Activated naive CD4-positive, alpha-beta T cell (primary cell): Measurements from ENCODE around the gene TMEM158.
A peak's percentile ranks its signal among the peaks of the same experiment; 100 is the strongest.

ENCODE experiments used
- DNase-seq, 4 experiments: peaks; one replicate each; lab custom pipeline; 2025; lab: John Stamatoyannopoulos, UW

The TMEM158 gene

GRCh38 chr3:45226206-45226915 lies at the start of gene TMEM158:
TMEM158 (minus strand) TSS chr3:45226287; CDS start chr3:45226027, 260 bp downstream.
- DNase-seq = peak; percentile 16 to 49 (median 32)

DNA sequence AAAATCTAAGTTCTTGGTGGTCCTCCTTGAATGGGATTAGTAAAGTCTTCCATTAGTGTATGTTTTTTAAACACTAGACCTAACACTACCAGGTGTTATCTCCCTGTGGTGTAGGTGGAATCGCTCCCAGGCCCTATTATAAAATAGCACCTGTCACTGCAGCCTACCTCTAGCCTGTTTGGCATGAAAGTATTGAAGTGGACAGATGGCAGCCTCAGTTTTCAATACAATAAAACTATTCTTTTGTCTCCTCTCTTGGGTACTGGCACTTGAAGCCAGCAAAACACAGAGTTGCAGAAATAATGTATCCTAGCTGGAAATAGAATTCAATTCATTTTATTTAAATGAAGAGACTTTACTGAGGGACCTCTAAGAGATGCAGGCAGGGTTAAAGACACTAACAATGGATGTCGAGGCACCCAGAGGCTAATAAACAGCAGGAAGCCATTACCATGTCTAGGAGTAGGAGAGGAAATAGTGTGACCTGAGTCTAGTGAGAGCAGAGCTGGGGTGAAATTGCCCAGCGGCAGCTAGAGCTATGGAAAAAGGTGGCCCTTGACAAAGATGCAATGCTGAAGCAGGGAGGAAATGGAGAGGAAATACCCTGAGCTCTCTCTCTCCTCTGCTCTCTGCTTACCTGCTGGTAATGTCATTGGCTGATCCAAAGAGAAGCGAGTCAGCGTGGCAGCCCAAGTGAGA lies 49.1 kb upstream of the TMEM158 start:
- DNase-seq = no peak

- no peak for DNase-seq
Measured at GRCh38 chr3:45273681-45274515, 47.8 kb upstream of the TMEM158 start.

DNA sequence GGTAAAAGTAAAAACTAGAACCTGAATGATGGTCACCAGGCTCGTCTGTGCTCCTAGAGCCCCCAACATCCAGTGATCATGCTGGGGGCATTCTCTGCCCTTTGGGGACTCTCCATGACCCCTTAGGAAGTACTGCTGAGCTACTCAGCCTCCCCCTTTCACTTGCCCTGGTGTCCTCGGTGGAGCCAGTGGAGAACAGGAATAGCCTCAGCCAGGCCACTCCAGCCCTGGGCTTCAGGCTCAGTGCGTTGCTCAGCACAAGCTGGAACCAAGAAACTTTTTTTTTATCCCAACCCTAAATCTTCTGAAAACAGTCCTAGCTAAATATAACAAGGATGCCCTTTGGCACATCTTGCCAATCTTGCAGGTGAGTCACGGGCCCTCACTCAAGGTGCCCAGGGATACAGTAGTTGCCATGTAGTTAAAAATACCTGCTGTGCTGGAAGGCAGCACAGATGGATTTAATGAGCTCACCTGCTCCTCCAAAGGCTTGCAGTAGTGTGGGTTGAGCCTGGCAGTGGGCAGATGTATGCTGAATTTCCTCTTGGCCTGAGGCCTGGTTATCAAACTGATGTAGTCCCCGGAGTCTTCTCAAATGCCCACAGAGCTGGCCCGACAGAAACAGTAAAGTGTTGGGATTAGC lies 46.9 kb upstream of the TMEM158 start:
- DNase-seq = no peak

DNA sequence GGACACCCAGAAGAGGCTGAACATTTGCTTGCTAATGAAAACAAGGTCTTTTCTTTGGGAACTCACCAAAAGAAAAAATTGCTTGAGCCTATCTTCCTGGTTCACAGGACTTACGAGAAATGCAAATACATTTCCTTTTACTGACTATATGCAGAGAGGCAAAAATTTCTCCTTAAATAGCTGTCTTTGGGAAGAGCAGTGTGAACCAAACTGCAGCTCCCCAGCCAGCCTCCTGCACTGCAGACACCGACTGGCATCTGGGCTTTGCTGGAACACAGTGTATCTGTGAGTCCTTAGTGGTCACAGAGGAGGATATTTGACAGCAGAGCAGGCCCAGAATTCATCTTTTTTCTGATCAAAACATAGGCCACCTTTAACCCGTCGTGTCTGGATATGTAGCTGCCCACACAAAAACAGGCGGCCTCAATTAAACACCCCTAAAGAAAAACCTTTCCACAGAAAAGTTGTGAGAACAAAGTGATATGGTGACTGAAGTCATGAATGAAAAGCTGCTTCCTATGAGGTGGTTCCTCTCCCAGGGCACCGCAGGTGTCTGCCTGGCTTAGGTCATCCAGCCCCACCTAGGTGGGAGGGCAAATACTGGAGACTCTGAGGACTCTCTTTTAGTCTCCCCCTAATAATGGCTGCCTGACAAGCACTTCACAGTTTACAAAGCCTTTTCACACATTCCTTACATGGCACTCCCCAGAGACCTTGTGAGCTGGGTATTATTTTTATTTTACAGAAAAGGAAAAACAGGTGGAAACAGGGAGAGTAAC lies 46.1 kb upstream of the TMEM158 start:
- no peak for DNase-seq

DNA sequence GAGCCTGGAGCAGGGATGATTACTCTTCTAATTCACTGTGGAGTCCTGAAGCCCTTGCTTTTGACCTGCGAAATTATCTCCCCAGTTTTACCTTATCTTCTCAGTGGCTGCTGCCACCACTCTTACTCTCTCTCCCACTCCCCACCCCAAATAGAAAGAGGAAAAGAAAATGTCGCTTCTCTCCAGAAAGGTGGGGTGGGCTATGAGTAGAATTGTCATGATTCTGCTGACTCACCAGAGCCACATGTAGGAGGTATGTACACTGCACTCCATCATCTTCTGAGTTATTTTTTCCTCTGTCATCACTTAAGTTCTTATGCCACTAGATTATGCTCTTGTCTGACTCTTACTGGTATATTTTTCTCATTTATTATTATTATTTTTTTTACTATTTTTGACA lies 43.9 kb upstream of the TMEM158 start:
- no peak for DNase-seq

DNA sequence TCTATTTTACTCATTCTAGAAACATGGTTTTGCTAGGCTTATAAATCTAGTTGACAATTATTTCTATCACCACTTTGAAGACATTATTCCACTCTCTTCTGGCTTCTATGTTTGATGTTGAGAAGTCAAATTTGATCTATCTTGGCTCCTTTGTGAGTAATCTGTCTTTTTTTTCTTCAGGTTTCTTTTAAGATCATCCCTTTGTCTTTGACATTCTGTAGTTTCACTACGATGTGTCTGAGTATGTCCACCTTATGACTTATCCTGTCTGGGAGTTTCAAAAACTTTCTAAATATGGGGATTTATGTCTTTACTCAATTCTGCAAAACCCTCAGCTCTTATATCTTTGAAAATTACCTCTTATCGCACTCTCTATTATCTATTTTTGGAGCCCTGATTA lies 41.0 kb upstream of the TMEM158 start:
- DNase-seq = no peak

DNA sequence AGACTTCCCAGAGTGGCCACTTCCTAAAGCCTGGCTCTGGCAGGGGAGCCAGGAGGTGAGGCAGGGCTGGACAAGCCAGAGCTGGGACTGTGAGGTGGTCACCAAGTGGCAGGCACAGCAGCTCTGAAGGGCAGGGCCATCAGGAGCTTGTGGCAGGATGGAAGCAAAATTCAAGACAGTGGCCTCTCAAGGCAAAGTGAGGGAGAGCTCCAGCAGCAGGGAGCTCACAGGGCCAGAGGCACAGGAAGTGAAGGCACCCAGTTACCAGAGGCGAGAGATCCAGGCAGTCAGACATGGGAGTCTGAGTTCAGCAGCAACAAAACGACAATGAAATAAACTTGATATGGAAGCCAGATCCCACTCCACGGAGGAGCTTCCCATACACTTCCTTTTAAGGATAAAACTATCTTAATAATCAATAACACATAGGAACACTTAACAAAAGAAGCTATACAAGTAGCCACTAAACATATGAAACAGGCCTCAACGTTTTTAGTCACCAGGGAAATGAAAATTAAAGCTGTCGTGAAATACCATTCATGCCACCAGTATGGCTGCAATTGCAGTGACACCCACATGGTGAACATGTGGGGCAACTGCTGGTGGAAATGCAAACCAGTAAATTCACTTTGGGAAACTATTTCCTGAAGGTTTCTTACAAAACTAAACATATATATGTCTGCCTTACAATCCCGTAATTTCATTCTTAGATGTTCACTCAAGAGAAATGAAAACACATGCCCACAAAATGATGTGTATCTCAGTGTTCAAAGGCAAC lies 35.4 kb upstream of the TMEM158 start:
- DNase-seq = no peak

DNA sequence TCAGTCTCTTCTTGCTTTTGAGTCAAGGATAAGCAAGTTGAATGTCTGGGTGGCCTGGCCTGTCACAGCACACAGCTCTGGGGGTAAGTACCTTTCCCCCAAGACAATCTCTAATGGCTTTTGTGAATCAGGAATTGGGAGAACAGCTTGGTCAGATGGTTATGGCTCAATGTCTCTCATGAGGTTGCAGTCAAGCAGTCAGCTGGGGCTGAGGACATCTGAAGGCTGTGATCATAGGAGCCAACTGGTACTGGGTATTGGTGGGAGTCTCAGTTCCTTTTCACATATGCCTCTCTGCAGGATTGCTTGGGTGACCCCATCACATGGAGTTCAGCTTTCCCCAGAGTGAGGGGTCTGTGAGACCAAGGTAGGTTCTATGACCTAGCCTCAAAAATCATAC lies 33.0 kb upstream of the TMEM158 start:
- no peak for DNase-seq

- no peak for DNase-seq
Measured at GRCh38 chr3:45258317-45258716, 32.2 kb upstream of the TMEM158 start.

- DNase-seq = no peak
Measured at GRCh38 chr3:45253316-45253715, 27.2 kb upstream of the TMEM158 start.

DNA sequence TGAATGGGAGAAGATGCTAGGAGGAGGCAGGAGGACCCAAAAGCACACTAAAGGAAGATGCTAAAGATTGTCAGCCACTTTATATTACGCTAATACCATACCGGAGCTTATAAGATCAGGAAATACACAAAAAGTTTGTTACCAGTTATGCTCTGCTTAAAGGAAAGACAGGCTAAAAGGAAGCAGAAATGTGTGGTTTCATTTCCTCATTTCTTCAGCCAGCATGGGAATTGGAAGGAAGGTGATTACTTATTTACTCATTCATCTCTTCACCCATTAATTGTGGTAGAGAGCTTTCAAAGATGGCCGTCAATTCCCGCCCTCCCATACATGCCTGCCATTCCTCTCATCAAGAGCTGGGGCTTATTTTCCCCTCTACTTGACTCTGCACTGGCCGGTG lies 26.7 kb upstream of the TMEM158 start:
- no peak for DNase-seq

GRCh38 chr3:45249391-45249790 lies 23.3 kb upstream of the TMEM158 start:
- no peak for DNase-seq

DNA sequence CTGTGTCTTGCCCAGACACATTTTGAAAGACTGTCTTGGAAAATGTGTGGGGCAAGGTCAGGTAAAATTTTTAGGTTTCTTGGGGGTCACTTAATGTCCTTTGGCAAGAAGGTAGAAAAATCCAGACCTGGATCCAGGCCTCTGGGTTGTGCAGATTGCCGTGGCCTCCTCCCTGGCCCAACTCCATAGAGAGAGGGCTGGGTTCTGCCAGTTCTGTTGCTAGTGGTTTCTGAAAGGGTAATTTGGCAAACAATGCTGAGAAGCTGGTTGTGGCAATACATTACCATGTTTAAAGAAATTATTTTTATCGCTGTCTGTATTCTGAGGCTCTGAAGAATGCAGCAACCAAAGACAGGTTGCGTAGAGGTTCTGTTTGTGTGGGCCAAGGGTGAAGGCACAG lies 20.2 kb upstream of the TMEM158 start:
- DNase-seq = no peak

- DNase-seq = no peak
Measured at GRCh38 chr3:45244356-45244755, 18.3 kb upstream of the TMEM158 start.

GRCh38 chr3:45241206-45241605 lies 15.1 kb upstream of the TMEM158 start:
- DNase-seq = no peak

GRCh38 chr3:45240292-45240691 lies 14.2 kb upstream of the TMEM158 start:
- DNase-seq = no peak

- no peak for DNase-seq
Measured at GRCh38 chr3:45239254-45239653, 13.2 kb upstream of the TMEM158 start.

DNA sequence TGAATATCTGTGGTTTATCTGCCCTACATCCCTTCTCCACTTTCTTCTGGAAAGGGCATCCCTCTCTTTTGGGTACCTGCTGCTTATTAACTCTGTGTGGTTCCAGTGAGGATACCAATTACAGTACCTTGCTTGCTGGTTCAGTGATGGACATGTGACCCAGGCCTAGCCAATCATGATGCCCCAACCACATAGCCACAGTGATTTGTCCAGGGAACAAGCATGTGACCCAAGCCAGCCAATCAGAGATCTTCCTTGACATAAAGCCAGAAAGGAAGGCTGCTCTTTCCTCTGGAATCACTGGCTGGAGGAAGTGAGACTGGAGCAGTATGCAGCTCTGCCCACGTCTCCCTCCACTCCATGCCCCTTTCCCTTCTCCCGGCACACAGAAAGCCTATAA lies 10.9 kb upstream of the TMEM158 start:
- DNase-seq = no peak

DNA sequence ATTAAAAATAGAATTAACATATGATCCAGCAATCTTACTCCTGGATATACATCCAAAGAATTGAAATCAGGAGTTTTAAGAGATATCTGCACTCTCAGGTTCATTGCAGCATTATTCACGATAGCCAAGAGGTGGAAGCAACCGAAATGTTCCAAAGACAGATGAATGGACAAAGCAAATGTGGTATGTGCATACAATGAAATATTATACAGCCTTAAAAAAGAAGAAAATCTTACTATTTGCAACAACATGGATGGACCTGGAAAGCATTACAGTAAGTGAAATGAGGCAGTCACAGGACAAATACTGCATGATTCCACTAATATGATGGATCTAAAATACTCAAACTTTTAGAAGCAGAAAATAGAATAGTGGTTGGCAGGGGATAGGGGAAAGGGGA lies 9.3 kb upstream of the TMEM158 start:
- DNase-seq = no peak

- DNase-seq = no peak
Measured at GRCh38 chr3:45234250-45234649, 8.2 kb upstream of the TMEM158 start.
